ENCODE results near the gene ROCK2. TPM values are rescaled to one million over a fixed set of nuclear protein-coding genes. Genes with fewer than 3 reads are reported as not detected.

Gene ROCK2
- total and polyA plus RNA-seq, 2 of the 8 experiments (the other 6 are each of a cell fraction or from before 2014, with no cell fraction given): 2.7 to 29.0 TPM

- TF ChIP-seq MAFK (IDR thresholded peaks at IDR 0.05; ENCODE audit: low read depth, low read length) (no peak), CBX5 (IDR thresholded peaks at IDR 0.05; ENCODE audit: low read depth, low read length) (no peak), TCF12 (IDR thresholded peaks at IDR 0.05; ENCODE audit: low read depth, low read length) (no peak)
These were observed 34.2 kb downstream of the ROCK2 start (continued) for GRCh38 chr2:11310212-11310611.

Data from H1 (cell line).